Measurements from ENCODE around the gene FRMPD4.

Gene FRMPD4

GRCh38 chrX:12234534-12235329 lies 96.5 kb downstream of the FRMPD4 start:
- no peak overlapping the region for H3K4me3 ChIP-seq (ENCODE audit: low read length)
- DNase-seq (ENCODE audit: low read depth): no peak
- no peak for TF ChIP-seq CTCF (conservative IDR thresholded peaks at IDR 0.05; ENCODE audit: low read depth, low read length)

GRCh38 chrX:12236156-12236555 lies 97.9 kb downstream of the FRMPD4 start:
- DNase-seq (ENCODE audit: low read depth): no peak
- no peak for TF ChIP-seq CTCF (conservative IDR thresholded peaks at IDR 0.05; ENCODE audit: low read depth, low read length)
- H3K4me3 ChIP-seq (ENCODE audit: low read length): no peak overlapping the region

GRCh38 chrX:12237131-12237530 lies 98.9 kb downstream of the FRMPD4 start:
- TF ChIP-seq CTCF (conservative IDR thresholded peaks at IDR 0.05; ENCODE audit: low read depth, low read length): no peak
- H3K4me3 ChIP-seq (ENCODE audit: low read length): no peak overlapping the region
- DNase-seq (ENCODE audit: low read depth): no peak

- TF ChIP-seq CTCF (conservative IDR thresholded peaks at IDR 0.05; ENCODE audit: low read depth, low read length): no peak
- no peak for DNase-seq (ENCODE audit: low read depth)
- no peak overlapping the region for H3K4me3 ChIP-seq (ENCODE audit: low read length)
Observed at GRCh38 chrX:12237771-12238170, 99.5 kb downstream of the FRMPD4 start.

GRCh38 chrX:12239356-12240082 lies 101.2 kb downstream of the FRMPD4 start:
- no peak overlapping the region for H3K4me3 ChIP-seq (ENCODE audit: low read length)
- TF ChIP-seq CTCF (conservative IDR thresholded peaks at IDR 0.05; ENCODE audit: low read depth, low read length): no peak
- no peak for DNase-seq (ENCODE audit: low read depth)

GRCh38 chrX:12240491-12240890 lies 102.2 kb downstream of the FRMPD4 start:
- H3K4me3 ChIP-seq (ENCODE audit: low read length): no peak overlapping the region
- no peak for TF ChIP-seq CTCF (conservative IDR thresholded peaks at IDR 0.05; ENCODE audit: low read depth, low read length)
- no peak for DNase-seq (ENCODE audit: low read depth)

GRCh38 chrX:12241026-12241425 lies 102.8 kb downstream of the FRMPD4 start:
- no peak for DNase-seq (ENCODE audit: low read depth)
- no peak for TF ChIP-seq CTCF (conservative IDR thresholded peaks at IDR 0.05; ENCODE audit: low read depth, low read length)
- H3K4me3 ChIP-seq (ENCODE audit: low read length): no peak overlapping the region

All from retinal pigment epithelial cell (primary cell).